Activated naive CD8-positive, alpha-beta T cell treated with anti-CD3 and anti-CD28 coated beads for 36 hours (primary cell): ENCODE measurements around the gene GJD3. TPM values are rescaled to one million over a fixed set of nuclear protein-coding genes. Genes with fewer than 3 reads are reported as not detected.

Experiments used
- DNase-seq: peaks from one replicate; pipeline ENCODE4 v3.0.0; 2021
- H3K27ac Mint-ChIP-seq: one replicate; pipeline ENCODE4 v1.8.0; 2022; ENCODE audit warnings: mild to moderate bottlenecking, moderate library complexity, mixed read lengths
- H3K27me3 Mint-ChIP-seq: one replicate; pipeline ENCODE4 v1.8.0; 2022; ENCODE audit warnings: mild to moderate bottlenecking, mixed read lengths
- H3K36me3 Mint-ChIP-seq: one replicate; pipeline ENCODE4 v1.8.0; 2021; ENCODE audit warnings: mild to moderate bottlenecking, mixed read lengths
- H3K4me1 Mint-ChIP-seq: one replicate; pipeline ENCODE4 v1.8.0; 2021; ENCODE audit warnings: mixed read lengths
- H3K4me3 Mint-ChIP-seq: one replicate; pipeline ENCODE4 v1.8.0; 2022; ENCODE audit warnings: mild to moderate bottlenecking, moderate library complexity, mixed read lengths
- H3K9me3 Mint-ChIP-seq: one replicate; pipeline ENCODE4 v1.8.0; 2022; ENCODE audit warnings: mixed read lengths
- total RNA-seq, 2 experiments: library from RNA; stranded (reverse); gene quantifications; one replicate each; pipeline ENCODE4 v1.2.3, GENCODE V29; 2021

GJD3 gene
- total RNA-seq, 2 experiments from 2014 or later, result not detected

DNA sequence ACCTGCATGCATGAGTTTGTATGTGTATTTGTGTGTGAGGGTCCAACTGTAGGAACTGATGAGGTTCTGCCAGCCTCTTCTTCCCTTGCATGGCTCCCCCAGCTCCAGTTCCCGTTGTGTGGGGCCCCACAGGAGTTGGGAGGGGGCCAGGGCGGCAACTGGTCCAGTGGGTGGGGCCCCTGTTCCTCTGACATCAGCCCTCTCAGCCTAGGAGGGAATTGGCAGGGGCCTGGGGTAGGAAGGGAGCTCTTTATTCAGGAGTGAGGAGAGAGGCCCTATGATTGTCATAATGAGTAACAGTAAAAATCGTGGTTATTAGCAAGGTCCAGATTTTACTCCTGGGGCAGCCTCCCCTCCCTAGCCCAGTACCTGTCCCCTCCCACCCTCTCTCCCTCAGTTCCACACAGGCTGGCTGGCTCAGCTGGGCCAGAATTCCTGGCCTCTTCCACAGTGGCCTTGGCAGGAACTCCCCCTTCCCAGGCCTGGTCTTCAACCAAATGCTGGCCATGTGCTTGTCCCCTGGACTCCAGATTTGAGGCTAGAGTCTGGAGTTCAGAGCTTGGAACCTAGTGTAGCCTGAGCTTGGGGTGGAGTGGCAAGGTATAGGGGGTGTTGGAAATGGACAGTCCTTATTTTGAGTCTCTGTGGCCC, 36.7 kb downstream of the GJD3 start:
- H3K4me3 Mint-ChIP-seq, result peak overlapping the region; percentile 4
- peaks cover 86% of the 10 kb centered on the region for H3K4me1 Mint-ChIP-seq
- H3K36me3 Mint-ChIP-seq, result peaks cover 26% of the 10 kb centered on the region
- peak overlapping the region; percentile 99 for H3K27ac Mint-ChIP-seq
- no peaks in the 10 kb centered on the region for H3K27me3 Mint-ChIP-seq
- H3K9me3 Mint-ChIP-seq, result no peaks in the 10 kb centered on the region
- no peak for DNase-seq

DNA sequence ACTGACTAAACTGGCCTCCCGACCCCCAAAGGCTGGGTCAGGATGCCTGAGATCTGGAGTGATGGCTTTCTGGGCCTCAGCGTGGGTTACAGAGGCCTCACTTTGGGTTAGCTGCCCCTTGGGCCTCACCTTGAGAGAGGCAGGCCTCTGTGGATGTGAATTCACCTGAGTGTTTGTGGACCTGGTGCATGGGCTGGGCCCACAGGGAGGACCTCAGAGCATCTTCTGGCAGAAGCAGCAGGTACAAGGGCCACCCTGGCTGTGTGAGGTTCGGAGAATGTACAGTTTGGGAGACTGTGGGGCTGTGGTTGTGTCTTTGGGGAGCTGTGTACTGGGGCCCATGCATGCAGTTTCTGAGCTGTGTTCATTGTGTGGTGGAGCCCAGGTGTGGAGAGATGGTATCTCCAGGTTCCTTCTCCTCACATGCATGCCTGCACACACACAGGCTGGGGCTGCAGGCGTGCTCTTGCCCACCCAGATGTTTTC, 37.2 kb downstream of the GJD3 start:
- H3K9me3 Mint-ChIP-seq, result no peaks in the 10 kb centered on the region
- H3K36me3 Mint-ChIP-seq, result peaks cover 22% of the 10 kb centered on the region
- H3K4me3 Mint-ChIP-seq, result peak overlapping the region; percentile 73
- peaks cover 87% of the 10 kb centered on the region for H3K4me1 Mint-ChIP-seq
- H3K27me3 Mint-ChIP-seq, result no peaks in the 10 kb centered on the region
- H3K27ac Mint-ChIP-seq, result peak overlapping the region; percentile 99
- no peak for DNase-seq

DNA sequence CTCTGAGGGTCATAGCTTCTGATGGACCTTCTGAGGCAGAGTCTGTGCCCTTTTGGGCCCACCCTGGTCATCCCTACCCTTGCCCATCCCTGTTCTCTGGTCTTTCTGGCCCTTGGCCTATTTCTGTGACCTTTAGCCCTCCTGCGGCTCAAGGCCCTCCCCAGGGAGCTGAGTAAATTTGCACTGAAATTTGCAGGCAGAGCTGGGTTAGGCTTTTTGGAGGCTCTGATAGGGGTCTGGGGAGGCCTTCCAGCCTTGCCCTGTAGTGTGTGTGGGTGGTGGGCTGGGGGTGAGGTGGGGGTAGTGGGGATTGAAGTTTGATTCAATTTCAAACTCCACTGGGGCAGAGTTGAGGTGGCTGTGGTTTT, 37.7 kb downstream of the GJD3 start:
- Mint-ChIP-seq H3K9me3 (no peaks in the 10 kb centered on the region), H3K4me3 (peak overlapping the region; percentile 73), H3K27ac (peak overlapping the region; percentile 99), H3K27me3 (no peaks in the 10 kb centered on the region), H3K4me1 (peaks cover 90% of the 10 kb centered on the region), H3K36me3 (peaks cover 20% of the 10 kb centered on the region)
- DNase-seq, result no peak

DNA sequence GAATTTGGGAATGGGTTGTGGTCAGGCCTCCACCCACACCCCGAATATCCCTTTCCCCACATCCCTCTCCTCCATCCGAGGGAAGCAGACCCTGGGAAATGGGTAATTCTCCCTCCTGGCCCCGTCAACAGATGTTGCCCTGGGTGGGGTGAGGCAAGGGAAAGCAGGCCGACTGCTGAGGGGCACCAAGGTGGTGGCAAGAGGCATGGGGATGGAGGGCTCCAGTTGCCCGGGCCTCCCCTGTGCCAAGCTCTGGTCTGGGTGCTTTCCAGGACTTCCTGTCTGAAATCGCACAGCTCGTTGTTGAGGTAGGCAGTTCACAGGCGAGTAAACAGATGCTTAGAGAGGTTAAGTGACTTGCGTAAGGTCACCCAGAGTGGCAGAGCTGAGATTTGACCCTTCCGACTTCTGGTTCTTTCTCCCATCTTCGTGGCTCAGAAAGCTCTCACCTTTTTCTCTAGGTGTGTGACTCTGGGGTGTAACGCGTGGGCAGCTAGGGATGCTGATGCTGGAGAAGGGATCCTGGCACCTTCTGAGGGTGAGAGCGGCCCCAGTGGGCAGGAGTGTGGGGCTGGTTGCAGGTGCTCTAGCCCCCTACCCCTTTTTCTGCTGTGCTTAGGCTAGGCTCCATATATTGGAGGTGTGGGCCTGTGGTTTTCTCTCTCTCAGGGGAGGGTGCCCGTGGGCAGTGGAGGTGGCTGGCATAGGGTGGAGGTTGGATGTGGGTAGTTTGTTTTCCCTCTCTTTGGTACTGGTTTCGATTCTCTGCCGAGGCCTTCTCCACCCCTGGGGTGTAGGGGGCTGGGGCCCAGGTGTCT, 38.3 kb downstream of the GJD3 start:
- Mint-ChIP-seq H3K36me3 (peaks cover 15% of the 10 kb centered on the region), H3K9me3 (no peaks in the 10 kb centered on the region)

DNA sequence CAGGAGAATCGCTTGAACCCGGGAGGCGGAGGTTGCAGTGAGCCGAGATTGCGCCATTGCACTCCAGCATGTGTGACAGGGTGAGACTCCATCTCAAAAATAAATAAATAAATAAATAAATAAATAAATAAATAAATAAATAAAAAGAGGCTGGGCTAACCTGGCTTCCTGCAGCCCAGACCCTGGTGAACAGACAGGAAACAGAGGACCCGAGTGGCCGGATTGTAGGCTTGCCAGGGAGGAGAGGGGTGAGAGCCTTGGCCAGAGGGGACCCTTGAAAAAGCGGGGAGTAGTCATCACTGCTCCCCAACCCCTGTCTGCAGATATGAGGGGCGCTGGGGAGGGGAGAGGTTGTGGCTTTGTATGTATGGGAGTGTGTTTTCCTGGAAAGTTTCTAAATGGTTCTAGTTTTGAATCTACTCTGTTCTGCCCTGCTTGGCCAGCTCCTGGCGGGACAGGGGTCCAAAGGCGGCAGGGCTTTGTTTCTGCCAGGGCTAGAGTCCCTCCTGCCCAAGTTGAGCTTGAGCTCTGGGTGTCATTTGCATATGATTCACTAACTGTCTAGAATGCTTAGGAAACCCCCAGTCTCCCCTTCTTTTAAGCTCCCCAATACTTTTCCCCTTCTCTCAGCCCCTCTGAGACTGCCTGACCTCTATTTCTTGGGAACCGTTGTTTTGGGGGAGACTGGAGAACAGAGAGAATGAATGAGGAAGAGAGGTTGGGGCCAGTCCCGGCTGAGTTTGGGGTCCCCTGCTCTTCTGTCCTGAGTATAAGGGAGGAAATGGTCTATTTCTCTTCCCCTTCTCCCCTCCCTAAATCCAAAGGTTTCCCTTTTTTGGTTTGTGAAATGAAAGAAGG, 39.2 kb downstream of the GJD3 start:
- H3K9me3 Mint-ChIP-seq, result no peaks in the 10 kb centered on the region
- no peaks in the 10 kb centered on the region for H3K27me3 Mint-ChIP-seq
- peak overlapping the region; percentile 73 for H3K4me3 Mint-ChIP-seq
- H3K36me3 Mint-ChIP-seq, result peaks cover 12% of the 10 kb centered on the region
- DNase-seq, result peak; percentile 36
- H3K27ac Mint-ChIP-seq, result peak overlapping the region; percentile 99
- peaks cover 92% of the 10 kb centered on the region for H3K4me1 Mint-ChIP-seq

More for the DNA sequence above, 38.3 kb downstream of the GJD3 start:
- Mint-ChIP-seq H3K4me3 (peak overlapping the region; percentile 73), H3K27ac (peak overlapping the region; percentile 99), H3K4me1 (peaks cover 90% of the 10 kb centered on the region), H3K27me3 (no peaks in the 10 kb centered on the region)
- peak; percentile 51 for DNase-seq

DNA sequence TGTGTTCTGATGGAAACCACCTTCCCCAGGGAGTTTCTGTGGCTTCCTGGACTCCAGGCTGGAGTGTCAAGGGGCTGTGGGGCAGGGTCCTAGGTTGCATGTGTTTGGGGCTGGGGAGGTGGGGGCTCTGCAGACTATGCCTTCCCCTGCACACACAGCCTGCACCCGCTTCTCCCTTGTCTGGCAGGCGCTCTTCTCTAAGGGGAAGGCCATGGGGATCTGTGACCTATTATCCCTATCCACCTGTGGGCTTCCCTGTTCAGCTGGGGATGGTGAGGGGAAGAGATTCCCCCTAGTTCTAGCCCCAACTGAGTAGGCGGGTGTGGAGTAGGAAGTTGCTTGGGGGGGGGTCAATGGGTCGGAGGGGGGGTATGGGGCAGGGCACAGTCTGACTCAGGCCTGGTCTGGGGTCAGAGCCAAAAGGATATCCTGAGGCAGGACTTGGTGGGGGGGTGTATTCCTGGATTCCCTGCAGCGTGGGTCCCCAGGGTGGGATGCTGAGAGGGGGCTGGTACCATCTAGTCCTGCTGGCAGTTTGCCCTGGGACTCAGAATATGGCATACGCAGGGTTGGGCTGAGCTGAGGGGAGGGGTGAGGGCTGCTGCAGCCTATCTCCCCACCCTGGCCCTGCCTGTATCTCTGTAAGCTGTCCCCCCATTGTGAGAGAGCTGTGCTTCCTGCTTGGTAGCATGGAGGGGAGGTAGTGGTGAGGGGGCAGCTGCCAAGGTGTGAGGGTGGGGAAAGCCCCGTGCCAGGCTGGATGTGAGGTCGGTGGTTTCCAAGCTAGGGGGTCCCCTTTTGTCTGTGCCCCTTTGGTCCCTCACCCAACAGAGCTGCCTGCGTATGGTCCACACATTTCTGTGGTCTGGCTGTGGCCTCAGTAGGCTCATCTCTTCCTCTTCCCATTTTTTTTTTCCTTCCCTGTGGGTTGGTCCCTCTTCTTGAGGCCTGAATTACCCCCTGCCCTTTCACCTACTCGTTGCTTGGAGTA, 40.9 kb downstream of the GJD3 start:
- H3K36me3 Mint-ChIP-seq, result peaks cover 13% of the 10 kb centered on the region
- no peaks in the 10 kb centered on the region for H3K27me3 Mint-ChIP-seq
- no peaks in the 10 kb centered on the region for H3K9me3 Mint-ChIP-seq
- peak; percentile 82 for DNase-seq
- H3K4me3 Mint-ChIP-seq, result peak overlapping the region; percentile 95
- peaks cover 91% of the 10 kb centered on the region for H3K4me1 Mint-ChIP-seq
- H3K27ac Mint-ChIP-seq, result peak overlapping the region; percentile 99

DNA sequence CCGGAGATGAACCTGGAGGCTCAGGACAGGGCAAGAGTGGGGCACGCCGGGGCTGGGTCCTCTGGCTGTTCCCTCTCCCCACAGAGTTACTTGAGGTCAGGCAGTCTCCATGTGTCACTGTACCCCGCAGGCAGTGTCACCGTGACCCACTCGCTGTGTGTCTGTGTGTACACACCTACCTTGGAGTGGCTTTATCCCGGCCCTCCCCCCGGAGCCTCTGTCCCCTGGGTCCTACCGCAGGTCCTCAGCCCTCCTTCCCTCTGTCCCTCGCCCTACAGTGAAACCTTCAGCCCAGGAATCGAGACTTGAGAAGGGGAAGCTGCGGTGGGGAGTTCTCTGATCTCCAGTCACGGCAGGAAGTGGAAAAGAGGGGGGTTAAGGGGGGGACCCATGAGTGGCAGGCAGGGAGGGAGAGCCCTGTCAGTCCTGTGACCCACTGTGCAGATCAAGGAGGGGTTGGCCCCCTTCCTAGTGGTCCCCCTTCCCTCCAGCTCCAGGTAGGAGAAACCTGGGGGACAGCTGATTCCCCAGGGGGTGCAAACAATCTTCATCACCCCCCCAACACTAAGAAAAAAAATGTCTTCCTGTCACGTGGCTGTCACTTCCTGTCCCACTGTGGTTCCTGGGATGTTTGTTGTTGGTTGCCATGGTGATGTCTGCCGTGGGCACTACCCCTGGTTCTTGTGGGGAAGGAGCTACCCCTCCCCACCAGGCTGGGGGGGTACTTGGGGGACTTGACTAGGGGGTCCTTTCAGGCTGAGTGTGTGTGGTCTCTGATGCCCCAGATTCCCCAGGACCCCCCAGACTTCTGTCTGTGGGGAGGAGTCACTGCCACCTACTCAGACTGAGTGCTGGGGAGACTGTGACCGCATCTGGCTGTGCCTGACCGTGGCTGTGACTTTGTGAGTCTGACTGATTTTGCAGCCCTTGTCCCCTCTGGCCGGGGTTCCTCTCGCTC, 41.9 kb downstream of the GJD3 start:
- Mint-ChIP-seq H3K27me3 (no peaks in the 10 kb centered on the region), H3K4me1 (peaks cover 86% of the 10 kb centered on the region), H3K9me3 (no peaks in the 10 kb centered on the region), H3K4me3 (peak overlapping the region; percentile 95), H3K36me3 (peaks cover 9% of the 10 kb centered on the region), H3K27ac (peak overlapping the region; percentile 99)
- peak; percentile 84 for DNase-seq

DNA sequence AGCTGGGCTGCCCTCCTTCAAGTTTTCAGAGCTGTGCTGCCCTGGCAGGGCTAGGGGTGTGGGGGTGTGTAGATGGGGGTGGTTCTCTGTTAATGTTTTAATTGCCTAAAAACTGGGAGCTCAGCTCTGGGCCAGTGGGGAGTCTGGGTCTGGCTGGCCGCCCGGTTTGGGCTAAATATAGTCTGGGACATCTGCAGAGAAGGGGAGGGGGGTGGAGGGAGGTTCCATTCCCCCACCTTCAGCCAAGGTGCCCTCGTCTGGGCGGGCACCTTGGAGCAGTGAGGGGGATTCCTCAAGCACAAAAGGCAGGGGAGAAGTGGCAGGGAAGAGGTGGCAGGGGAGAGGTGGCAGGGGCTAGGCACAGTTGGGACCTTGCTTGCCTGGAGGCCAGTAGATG, 42.6 kb downstream of the GJD3 start:
- DNase-seq, result no peak
- Mint-ChIP-seq H3K9me3 (no peaks in the 10 kb centered on the region), H3K27ac (peak overlapping the region; percentile 99), H3K4me1 (peaks cover 84% of the 10 kb centered on the region), H3K4me3 (peak overlapping the region; percentile 95), H3K36me3 (peaks cover 9% of the 10 kb centered on the region), H3K27me3 (no peaks in the 10 kb centered on the region)

DNA sequence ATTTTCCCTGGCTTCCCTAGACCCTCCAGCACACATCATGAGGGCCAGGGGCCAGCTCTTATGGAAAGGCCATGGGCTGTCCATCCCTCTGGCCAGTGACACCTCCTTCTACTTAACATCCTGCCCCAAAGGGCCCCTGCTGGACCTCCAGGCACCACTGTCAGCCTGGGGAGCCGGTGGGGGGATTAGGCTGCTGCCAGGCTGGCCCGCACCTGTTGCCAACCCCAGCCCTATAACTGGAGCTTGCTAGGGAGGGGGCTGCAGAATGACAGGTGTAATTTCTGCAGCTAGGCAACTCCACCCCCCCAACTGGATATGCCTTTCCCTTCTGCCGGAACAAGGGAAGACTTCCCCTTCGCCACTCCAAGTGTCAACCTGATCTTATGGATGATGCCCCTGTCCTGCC, 43.0 kb downstream of the GJD3 start:
- peak overlapping the region; percentile 95 for H3K4me3 Mint-ChIP-seq
- peak overlapping the region; percentile 99 for H3K27ac Mint-ChIP-seq
- no peaks in the 10 kb centered on the region for H3K27me3 Mint-ChIP-seq
- H3K4me1 Mint-ChIP-seq, result peaks cover 80% of the 10 kb centered on the region
- DNase-seq, result no peak
- H3K9me3 Mint-ChIP-seq, result no peaks in the 10 kb centered on the region
- peaks cover 9% of the 10 kb centered on the region for H3K36me3 Mint-ChIP-seq

DNA sequence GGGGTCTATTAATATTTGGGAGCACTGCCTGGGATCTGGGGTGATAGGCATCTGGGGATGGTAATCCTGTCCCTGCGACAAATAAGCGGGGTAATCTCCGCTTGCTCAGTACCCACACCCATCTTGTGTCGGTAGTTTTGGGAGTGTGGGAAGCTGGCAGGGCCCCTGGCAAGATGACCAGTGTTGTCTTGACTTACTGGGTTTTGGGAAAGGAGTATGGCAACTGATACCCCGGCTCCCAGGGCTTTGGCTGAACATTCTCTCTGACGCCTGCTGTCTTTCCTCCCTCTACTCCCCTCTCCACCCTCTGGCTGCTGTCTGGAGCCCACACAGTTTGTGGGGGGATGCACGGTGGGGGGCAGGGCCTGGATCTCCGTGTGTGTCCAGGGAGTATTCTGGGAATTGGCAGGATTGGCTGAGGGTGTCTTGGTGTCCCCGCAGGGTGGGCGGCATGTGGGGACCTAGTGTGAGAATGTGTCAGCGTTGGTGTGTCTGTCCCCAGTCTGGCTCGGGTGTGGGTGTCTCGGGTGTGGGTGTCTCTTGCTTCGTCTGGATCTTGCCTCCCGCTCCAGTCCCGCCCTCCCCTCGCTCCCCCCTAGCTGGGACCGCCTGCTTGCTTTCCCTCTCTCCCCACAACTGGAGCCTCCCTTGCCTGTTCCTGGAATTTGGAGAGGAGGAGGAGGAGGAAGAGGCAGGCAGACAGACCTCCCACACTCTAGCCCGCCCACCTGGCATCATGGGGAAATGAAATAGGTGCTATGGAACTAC, 43.6 kb downstream of the GJD3 start:
- Mint-ChIP-seq H3K27me3 (no peaks in the 10 kb centered on the region), H3K9me3 (no peaks in the 10 kb centered on the region), H3K4me1 (peaks cover 80% of the 10 kb centered on the region), H3K27ac (peak overlapping the region; percentile 99), H3K4me3 (peak overlapping the region; percentile 95), H3K36me3 (peaks cover 7% of the 10 kb centered on the region)
- peak; percentile 26 for DNase-seq

DNA sequence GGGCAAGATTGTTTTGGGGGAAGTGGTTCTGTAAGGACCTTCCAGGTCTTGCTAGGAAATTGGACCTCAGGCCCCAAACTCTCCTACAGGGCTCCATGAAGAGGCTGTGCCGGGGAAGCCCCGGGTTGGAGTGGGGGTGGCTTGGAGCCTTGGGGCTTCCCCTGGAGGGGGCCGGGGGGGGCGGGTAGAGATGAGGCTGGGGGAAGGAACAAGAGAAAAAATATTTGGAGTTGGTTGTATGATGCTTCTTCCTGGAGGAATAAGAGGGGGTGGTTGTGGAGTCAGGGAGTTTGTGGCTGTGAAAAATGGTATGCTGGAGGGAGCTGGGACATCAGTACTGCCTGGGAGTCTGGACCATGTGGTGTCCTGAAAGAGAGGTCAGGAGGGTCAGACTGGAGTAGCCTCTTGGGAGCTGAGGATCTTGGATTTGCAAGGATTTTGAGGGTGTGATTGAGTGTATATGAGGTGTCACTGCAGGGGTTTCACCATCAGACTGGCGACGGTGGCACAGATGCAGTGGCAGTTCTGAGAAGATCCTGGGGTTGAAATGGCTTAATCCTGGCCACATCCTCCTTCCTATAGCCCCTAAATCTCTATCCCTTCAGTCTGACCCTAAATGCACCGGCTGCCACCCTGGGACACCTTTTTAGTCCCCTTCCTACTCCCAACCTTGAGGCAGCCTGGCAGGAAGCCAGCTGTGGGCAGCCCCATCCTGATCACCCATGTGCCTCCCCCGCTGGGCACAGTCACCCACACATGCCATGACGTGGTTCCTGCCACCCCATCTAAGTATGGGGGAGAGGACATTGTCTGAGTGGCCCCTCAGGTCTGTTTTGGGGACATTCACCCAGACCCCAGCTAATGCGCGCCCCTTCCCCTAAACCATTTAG, 44.6 kb downstream of the GJD3 start:
- DNase-seq, result peak; percentile 57
- Mint-ChIP-seq H3K36me3 (peaks cover 7% of the 10 kb centered on the region), H3K4me1 (peaks cover 78% of the 10 kb centered on the region), H3K27me3 (no peaks in the 10 kb centered on the region), H3K9me3 (no peaks in the 10 kb centered on the region), H3K4me3 (peak overlapping the region; percentile 95), H3K27ac (peak overlapping the region; percentile 99)
